Inflammatory macrophage treated with lipopolysaccharide for 4 hours (primary cell): ENCODE measurements around the gene B4GALNT4.
"Not testable (repeated sequence)": the region's sequence is repeated elsewhere in the genome, so short reads cannot be mapped to it uniquely, and the experiment has no call there.

Experiments used
- DNase-seq: peaks from one replicate; pipeline ENCODE4 v3.0.0-alpha.2; 2020

Gene B4GALNT4

DNA sequence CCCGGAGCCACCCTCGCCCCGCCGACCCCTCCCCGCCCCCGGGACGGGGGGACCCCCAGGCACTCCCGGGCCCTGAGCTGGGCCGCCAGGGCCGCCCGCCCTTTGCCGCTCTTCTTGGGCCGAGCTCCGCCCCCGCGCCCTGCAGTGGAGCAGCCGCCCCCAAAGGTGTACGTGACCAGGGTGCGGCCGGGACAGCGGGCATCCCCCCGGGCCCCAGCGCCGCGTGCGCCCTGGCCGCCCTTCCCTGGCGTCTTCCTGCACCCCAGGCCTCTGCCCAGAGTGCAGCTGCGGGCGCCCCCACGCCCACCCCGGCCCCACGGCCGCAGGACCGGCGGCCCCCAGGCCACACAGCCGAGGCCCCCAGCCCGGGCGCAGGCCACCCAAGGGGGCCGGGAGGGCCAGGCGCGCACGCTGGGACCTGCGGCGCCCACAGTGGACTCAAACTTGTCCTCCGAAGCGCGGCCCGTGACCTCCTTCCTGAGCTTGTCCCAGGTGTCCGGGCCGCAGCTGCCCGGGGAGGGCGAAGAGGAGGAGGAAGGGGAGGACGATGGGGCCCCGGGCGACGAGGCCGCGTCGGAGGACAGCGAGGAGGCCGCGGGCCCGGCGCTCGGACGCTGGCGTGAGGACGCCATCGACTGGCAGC lies 7.4 kb downstream of the B4GALNT4 start:
- no peak for DNase-seq

DNA sequence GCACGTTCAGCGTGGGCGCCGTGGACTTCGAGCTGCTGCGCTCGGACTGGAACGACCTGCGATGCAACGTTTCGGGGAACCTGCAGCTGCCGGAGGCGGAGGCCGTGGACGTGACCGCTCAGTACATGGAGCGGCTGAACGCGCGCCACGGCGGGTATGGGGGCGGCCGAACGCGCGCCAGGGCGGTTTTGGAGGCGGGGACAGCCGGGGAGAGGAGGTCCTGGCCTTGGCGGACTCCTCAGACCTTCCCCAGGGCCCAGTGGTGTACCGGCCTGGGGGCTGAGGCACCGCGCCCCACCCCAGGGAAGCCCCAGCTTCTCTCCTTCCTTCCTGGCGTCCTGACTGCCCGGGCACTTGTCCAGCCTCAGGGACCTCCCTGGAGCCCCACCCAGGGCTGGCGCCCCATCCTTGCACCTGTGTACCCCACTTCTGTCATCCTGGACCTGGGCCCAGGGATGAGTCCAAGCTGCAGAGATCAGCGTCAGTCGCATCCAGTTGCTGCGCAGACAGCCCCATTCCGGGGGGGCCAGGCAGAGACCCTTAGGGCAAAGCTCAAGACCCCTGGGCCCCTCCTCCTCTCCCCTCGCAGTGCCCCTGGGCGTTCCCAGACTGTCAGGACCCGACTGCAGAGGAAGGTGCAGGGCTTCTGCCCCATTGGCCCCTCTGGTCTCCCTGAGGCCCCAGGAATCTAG lies 8.0 kb downstream of the B4GALNT4 start:
- DNase-seq = no peak

DNA sequence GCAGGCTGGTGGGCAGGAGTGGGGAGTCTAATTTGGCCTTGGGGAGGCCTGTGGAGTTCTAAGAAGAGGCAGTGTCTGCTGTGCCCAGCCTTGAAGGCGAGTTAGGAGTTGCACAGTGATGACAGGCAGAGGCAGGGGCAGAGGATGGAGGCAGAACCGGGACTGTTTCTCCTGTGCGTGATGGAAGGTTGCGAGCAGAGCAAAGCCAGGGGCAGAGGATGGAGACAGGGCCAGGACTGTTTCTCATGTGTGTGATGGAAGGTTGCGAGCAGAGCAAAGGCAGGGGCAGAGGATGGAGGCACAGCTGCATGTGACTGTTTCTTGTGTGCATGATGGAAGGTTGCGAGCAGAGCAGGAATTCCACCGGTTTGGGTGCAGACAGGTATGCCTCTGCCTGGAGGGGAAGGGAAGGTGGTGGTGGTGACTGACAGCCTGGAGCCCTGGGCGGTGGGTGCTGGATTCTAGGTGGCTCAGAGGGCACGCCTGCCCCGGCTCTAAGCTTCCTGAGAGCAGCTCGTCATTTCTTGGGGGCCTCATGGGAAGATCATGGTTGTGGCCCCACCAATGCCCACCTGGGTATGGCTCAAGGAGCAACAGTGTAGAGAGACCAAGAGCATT lies 8.7 kb downstream of the B4GALNT4 start:
- DNase-seq = no peak

GRCh38 chr11:379205-380094 lies 10.2 kb downstream of the B4GALNT4 start:
- DNase-seq = no peak

DNA sequence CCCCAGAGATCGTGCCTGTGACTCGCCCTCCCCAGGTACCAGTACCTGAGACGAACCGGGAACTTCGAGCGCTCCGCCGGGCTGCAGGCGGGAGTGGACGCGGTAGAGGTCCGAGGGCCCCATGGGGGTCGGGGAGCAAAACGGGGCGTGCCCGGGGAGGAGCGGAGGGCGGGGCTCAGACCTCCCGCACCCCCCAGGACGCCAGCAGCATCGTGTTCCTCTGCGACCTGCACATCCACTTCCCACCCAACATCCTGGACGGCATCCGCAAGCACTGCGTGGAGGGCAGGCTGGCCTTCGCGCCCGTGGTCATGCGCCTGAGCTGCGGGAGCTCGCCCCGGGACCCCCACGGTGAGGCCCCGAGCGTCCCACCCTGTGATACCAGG lies 10.8 kb downstream of the B4GALNT4 start:
- no peak for DNase-seq

- no peak for DNase-seq
These were observed 11.2 kb downstream of the B4GALNT4 start for GRCh38 chr11:380491-380890.

DNA sequence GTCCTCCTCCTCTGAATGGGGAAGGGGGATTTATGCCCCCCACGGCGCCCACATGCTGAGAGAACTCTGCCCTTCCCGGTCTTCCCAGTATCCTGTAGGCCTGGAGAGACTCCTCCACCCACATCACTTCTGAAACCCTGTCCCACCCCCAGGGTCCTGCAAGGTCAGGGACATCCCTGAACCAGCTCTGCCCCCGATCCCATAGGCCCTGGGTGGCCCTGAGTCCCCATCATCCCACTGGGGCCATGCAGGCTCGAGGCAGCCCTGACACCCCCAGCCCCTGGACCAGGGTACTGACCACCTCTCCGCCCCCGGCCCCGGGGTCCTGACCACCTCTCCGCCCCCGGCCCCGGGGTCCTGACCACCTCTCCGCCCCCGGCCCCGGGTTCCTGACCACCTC lies 11.7 kb downstream of the B4GALNT4 start:
- no peak for DNase-seq

DNA sequence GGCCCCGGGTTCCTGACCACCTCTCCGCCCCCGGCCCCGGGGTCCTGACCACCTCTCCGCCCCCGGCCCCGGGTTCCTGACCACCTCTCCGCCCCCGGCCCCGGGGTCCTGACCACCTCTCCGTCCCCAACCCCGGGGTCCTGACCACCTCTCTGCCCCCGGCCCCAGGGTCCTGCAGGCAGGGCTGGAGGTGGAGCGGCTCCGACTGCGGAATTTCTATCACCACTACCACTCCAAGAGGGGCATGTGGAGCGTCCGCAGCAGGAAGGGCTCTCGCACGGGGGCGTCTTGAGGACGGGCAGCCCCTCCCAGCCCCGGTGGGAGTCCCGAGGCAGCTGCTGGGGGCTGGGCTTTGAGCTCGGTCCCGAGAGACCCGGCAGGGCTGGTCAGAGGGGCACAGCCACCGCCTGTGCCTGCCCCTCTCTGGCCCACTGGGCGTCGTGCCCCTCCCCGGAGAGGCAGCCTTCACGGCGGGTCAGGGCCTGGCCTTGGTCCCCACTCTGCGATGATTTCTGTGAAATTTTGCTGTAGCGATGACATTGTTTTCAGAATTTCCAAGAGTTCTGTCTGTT lies 12.3 kb downstream of the B4GALNT4 start:
- no peak for DNase-seq

- DNase-seq = no peak
These were observed 12.9 kb downstream of the B4GALNT4 start for GRCh38 chr11:382081-382629.

DNA sequence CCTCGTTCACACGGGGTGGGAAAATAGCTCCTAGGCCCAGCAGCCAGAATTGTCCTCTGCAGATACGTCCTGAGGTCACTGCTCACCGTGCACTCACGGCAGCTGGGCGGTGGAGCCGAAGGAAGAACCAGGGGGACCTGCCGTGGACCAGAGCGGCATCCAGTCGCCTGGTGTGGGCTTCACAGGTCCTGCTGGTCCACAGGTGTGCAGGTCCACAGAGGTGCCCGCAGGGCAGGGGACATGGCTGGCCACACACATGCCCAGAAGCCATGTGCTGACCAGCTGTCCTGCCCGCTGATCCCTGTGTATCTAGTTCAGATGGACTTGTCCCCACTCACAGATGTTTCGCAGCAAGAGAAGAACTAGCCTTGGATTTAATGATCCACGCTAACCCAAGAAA lies 14.1 kb downstream of the B4GALNT4 start:
- no peak for DNase-seq

DNA sequence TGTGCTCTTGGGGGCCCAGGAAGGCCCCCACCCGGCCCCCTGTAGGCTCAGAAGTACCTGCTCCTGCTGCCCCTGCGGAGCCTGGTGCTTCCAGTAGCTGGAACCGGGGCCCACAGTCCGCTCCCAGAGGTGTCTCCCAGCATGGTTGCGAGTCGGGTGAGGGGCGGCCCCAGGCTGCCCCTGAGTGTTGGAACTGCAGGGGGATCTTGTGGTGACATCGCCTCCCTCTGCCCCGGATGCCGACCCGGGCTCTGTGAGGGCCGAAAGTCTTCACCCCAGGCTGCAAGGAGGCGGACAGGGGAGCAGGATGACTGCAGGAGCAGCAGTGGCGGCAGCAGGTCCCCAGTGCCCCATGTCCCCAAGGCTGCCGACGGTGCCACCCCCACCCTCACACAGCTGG lies 15.2 kb downstream of the B4GALNT4 start:
- DNase-seq = no peak

GRCh38 chr11:385594-386351 lies 16.5 kb downstream of the B4GALNT4 start:
- DNase-seq = no peak

- DNase-seq = no peak
These were observed 17.2 kb downstream of the B4GALNT4 start for GRCh38 chr11:386483-386882.

GRCh38 chr11:387193-387793 lies 18.0 kb downstream of the B4GALNT4 start:
- DNase-seq = no peak

GRCh38 chr11:389369-389768 lies 20.1 kb downstream of the B4GALNT4 start:
- DNase-seq = not testable (repeated sequence)

DNA sequence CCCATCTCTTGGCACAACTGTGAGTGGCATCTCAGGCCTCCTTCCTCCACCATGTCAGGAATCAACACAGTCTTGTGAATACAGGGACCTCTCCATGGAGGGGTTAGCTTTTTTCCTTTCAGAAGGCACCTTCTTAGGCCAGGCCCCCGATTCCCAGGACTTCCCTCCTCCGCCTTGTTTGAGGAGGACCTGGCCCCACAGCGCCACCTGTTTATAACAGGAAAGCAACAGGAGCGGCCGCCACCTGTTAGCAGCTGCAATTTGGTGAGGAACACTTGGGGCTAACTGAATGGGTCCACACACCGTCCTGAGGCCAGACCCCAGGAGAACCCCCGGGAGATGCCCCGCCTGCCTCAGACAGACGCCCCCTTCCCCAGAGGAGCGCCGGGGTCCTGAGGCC lies 20.9 kb downstream of the B4GALNT4 start:
- no peak for DNase-seq

GRCh38 chr11:391117-392017 lies 22.1 kb downstream of the B4GALNT4 start:
- DNase-seq = no peak

GRCh38 chr11:392102-392777 lies 22.9 kb downstream of the B4GALNT4 start:
- DNase-seq = no peak

- DNase-seq = no peak
These were observed 24.1 kb downstream of the B4GALNT4 start for GRCh38 chr11:393219-394033.
